Measurements from ENCODE around the gene MYZAP.

DNA sequence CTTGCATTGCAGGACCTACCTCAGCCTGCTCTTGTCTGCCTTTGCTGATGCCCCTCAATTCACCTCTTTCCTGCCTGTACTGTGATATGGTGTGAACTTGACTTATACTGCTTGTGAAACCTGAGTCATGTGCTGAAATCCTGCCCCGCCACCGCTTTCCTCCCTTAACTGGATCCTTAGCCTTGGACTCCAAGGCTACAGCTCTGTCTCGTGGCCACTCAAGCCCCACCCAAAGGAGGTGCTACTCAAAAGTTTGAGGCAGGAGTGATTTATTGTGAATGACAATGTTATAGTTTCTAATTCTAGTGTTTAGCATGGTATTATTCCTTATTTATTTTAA is 56.1 kb downstream of the MYZAP start:
- TF ChIP-seq, protein P1, sequence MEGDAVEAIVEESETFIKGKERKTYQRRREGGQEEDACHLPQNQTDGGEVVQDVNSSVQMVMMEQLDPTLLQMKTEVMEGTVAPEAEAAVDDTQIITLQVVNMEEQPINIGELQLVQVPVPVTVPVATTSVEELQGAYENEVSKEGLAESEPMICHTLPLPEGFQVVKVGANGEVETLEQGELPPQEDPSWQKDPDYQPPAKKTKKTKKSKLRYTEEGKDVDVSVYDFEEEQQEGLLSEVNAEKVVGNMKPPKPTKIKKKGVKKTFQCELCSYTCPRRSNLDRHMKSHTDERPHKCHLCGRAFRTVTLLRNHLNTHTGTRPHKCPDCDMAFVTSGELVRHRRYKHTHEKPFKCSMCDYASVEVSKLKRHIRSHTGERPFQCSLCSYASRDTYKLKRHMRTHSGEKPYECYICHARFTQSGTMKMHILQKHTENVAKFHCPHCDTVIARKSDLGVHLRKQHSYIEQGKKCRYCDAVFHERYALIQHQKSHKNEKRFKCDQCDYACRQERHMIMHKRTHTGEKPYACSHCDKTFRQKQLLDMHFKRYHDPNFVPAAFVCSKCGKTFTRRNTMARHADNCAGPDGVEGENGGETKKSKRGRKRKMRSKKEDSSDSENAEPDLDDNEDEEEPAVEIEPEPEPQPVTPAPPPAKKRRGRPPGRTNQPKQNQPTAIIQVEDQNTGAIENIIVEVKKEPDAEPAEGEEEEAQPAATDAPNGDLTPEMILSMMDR (IDR thresholded peaks at IDR 0.05), result no peak
- TF ChIP-seq POLR2A (IDR thresholded peaks at IDR 0.05), result no peak
